ENCODE data around the gene NFKBIA.

NFKBIA gene

GRCh38 chr14:35403603-35404448 is 723 bp downstream of the NFKBIA start:
- peak overlapping the region; percentile 90 for H3K4me3 ChIP-seq (ENCODE audit: low read depth, low read length)
- peak; percentile 97 for DNase-seq (ENCODE audit: low read depth)
- TF ChIP-seq, protein P1, sequence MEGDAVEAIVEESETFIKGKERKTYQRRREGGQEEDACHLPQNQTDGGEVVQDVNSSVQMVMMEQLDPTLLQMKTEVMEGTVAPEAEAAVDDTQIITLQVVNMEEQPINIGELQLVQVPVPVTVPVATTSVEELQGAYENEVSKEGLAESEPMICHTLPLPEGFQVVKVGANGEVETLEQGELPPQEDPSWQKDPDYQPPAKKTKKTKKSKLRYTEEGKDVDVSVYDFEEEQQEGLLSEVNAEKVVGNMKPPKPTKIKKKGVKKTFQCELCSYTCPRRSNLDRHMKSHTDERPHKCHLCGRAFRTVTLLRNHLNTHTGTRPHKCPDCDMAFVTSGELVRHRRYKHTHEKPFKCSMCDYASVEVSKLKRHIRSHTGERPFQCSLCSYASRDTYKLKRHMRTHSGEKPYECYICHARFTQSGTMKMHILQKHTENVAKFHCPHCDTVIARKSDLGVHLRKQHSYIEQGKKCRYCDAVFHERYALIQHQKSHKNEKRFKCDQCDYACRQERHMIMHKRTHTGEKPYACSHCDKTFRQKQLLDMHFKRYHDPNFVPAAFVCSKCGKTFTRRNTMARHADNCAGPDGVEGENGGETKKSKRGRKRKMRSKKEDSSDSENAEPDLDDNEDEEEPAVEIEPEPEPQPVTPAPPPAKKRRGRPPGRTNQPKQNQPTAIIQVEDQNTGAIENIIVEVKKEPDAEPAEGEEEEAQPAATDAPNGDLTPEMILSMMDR (conservative IDR thresholded peaks at IDR 0.05; ENCODE audit: low read depth, low read length): no peak

DNA sequence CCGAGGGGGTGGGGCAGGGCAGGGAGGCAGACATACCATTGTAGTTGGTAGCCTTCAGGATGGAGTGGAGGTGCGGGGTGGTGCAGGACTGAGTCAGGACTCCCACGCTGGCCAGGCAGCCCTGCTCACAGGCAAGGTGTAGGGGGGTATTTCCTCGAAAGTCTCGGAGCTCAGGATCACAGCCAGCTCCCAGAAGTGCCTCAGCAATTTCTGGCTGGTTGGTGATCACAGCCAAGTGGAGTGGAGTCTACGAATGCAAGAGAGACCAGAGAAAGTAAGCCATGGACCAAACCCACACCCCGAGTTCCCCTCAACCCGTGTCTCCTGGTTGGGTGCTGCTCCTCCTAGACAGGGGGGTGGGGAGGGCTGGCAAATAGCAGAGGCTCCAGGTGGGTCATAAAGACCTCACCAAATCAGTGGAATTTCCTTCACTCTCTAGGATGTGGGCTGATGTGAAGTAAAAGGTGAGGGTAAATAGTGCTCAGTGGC is 1.4 kb downstream of the NFKBIA start:
- DNase-seq (ENCODE audit: low read depth): peak; percentile 57

GRCh38 chr14:35402323-35403113 is 2.0 kb downstream of the NFKBIA start:
- DNase-seq (ENCODE audit: low read depth): peak; percentile 65
- peak overlapping the region; percentile 90 for H3K4me3 ChIP-seq (ENCODE audit: low read depth, low read length)
- TF ChIP-seq, protein P1 (conservative IDR thresholded peaks at IDR 0.05; ENCODE audit: low read depth, low read length): no peak

More for the DNA sequence above, 1.4 kb downstream of the NFKBIA start:
- TF ChIP-seq, protein P1 (conservative IDR thresholded peaks at IDR 0.05; ENCODE audit: low read depth, low read length): no peak
- H3K4me3 ChIP-seq (ENCODE audit: low read depth, low read length): peak overlapping the region; percentile 90

DNA sequence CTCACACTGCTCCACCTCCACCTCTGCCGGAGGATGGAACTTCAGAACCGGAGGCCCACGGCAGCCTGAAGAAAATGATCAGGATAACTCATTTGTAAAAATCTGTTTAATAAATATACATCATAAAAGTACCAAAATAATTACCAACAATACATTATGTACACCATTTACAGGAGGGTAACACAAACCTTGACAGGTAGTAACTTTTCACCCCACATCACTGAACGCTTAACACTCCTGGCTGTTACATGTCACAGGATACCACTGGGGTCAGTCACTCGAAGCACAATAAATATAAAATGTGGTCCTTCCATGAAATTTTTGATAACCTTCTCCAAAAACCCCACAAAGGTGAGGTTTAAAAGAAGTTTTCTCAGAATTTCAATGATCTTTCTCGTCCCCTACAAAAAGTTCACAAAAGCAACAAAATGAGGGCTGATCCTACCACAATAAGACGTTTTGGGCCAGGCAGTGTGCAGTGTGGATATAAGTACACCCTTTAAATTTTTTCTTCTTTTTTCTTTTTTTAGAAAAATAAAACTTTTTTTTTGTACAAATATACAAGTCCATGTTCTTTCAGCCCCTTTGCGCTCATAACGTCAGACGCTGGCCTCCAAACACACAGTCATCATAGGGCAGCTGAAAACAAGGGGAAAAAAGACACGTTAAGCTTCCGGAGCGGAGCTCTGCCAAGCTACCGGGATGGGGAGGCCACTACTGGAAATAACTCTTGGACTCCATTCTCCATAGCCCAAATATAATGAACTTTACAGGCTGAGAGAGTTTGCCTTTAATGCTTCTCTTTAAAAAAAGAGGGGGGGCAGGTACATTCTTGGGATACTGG is 2.9 kb downstream of the NFKBIA start:
- H3K4me3 ChIP-seq (ENCODE audit: low read depth, low read length): peak overlapping the region; percentile 90
- peak; percentile 58 for DNase-seq (ENCODE audit: low read depth)
- TF ChIP-seq, protein P1 (conservative IDR thresholded peaks at IDR 0.05; ENCODE audit: low read depth, low read length): no peak

- TF ChIP-seq, protein P1 (conservative IDR thresholded peaks at IDR 0.05; ENCODE audit: low read depth, low read length): no peak
- DNase-seq (ENCODE audit: low read depth): peak; percentile 62
- H3K4me3 ChIP-seq (ENCODE audit: low read depth, low read length): peak overlapping the region; percentile 90
Measured at GRCh38 chr14:35400648-35401421, 3.7 kb downstream of the NFKBIA start.
